H1 (cell line): ENCODE results near the gene CNNM4. TPM values are rescaled to one million over a fixed set of nuclear protein-coding genes. Genes with fewer than 3 reads are reported as not detected.

ENCODE experiments used
- SAP30 ChIP-seq: fragments of 300-600 bp; sonication (generic); IDR thresholded peaks from 2 replicates; pipeline ENCODE4 v1.7.1; 2012; ENCODE audit warnings: low read length, moderate library complexity, mild to moderate bottlenecking, inconsistent platforms; ENCODE audit not compliant: insufficient read depth, insufficient replicate concordance
- polyA plus RNA-seq, 7 experiments: library from polyadenylated mRNA; depleted of rRNA in 3 of 7; stranded (reverse) in 5 of 7; unstranded in 2 of 7; fragments of >200 nt in 5 of 7; fragments of 200-250 nt in 2 of 7; gene quantifications; 1 replicate in 5 of 7; 2 replicates in 1 of 7; 4 replicates in 1 of 7; pipeline versions ENCODE4 v1.2.1 to v1.2.3, GENCODE V29; 2011 to 2013; ENCODE audit warnings: missing spikeins in 2 of 7, mixed read lengths in 2 of 7
- total RNA-seq: library from RNA; stranded (reverse); fragmentation: NEBNext Ultra II Directional; extraction: Animal tissue kit (Norgen Biotek cat#: 25700); gene quantifications from 2 replicates; pipeline ENCODE4 v1.2.1, GENCODE V29; 2021
- TF ChIP-seq, protein P1 (sequence below): fragments of 300-600 bp; sonication (generic); IDR thresholded peaks from 2 replicates; pipeline ENCODE4 v1.7.1; 2012; ENCODE audit warnings: low read length, moderate library complexity, mild to moderate bottlenecking, inconsistent platforms; ENCODE audit not compliant: insufficient replicate concordance

The CNNM4 gene
- total and polyA plus RNA-seq, 2 of the 8 experiments (the other 6 are each of a cell fraction or from before 2014, with no cell fraction given): 10.3 to 11.0 TPM

DNA sequence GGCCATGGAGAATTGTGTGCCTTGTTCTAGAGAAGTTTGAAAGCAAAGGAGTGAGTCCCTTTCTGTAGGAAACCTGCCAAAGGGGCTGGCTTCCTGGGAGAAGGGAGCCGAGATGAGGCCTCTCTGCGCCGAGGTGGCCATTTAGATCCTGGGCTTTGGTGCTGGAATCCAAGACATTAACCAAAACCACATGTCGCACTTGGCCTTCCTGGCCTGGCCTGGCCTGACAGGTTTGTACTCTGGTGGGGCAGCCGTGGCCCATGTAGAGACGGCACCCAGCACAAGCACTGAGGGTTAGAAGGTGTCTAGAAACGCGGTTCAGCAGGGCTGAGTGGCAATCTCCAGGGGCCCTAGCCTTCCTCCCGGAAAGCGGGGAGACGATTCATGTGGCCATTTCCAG is 62.5 kb downstream of the CNNM4 start (continued):
- no peak for TF ChIP-seq SAP30
- TF ChIP-seq, protein P1, sequence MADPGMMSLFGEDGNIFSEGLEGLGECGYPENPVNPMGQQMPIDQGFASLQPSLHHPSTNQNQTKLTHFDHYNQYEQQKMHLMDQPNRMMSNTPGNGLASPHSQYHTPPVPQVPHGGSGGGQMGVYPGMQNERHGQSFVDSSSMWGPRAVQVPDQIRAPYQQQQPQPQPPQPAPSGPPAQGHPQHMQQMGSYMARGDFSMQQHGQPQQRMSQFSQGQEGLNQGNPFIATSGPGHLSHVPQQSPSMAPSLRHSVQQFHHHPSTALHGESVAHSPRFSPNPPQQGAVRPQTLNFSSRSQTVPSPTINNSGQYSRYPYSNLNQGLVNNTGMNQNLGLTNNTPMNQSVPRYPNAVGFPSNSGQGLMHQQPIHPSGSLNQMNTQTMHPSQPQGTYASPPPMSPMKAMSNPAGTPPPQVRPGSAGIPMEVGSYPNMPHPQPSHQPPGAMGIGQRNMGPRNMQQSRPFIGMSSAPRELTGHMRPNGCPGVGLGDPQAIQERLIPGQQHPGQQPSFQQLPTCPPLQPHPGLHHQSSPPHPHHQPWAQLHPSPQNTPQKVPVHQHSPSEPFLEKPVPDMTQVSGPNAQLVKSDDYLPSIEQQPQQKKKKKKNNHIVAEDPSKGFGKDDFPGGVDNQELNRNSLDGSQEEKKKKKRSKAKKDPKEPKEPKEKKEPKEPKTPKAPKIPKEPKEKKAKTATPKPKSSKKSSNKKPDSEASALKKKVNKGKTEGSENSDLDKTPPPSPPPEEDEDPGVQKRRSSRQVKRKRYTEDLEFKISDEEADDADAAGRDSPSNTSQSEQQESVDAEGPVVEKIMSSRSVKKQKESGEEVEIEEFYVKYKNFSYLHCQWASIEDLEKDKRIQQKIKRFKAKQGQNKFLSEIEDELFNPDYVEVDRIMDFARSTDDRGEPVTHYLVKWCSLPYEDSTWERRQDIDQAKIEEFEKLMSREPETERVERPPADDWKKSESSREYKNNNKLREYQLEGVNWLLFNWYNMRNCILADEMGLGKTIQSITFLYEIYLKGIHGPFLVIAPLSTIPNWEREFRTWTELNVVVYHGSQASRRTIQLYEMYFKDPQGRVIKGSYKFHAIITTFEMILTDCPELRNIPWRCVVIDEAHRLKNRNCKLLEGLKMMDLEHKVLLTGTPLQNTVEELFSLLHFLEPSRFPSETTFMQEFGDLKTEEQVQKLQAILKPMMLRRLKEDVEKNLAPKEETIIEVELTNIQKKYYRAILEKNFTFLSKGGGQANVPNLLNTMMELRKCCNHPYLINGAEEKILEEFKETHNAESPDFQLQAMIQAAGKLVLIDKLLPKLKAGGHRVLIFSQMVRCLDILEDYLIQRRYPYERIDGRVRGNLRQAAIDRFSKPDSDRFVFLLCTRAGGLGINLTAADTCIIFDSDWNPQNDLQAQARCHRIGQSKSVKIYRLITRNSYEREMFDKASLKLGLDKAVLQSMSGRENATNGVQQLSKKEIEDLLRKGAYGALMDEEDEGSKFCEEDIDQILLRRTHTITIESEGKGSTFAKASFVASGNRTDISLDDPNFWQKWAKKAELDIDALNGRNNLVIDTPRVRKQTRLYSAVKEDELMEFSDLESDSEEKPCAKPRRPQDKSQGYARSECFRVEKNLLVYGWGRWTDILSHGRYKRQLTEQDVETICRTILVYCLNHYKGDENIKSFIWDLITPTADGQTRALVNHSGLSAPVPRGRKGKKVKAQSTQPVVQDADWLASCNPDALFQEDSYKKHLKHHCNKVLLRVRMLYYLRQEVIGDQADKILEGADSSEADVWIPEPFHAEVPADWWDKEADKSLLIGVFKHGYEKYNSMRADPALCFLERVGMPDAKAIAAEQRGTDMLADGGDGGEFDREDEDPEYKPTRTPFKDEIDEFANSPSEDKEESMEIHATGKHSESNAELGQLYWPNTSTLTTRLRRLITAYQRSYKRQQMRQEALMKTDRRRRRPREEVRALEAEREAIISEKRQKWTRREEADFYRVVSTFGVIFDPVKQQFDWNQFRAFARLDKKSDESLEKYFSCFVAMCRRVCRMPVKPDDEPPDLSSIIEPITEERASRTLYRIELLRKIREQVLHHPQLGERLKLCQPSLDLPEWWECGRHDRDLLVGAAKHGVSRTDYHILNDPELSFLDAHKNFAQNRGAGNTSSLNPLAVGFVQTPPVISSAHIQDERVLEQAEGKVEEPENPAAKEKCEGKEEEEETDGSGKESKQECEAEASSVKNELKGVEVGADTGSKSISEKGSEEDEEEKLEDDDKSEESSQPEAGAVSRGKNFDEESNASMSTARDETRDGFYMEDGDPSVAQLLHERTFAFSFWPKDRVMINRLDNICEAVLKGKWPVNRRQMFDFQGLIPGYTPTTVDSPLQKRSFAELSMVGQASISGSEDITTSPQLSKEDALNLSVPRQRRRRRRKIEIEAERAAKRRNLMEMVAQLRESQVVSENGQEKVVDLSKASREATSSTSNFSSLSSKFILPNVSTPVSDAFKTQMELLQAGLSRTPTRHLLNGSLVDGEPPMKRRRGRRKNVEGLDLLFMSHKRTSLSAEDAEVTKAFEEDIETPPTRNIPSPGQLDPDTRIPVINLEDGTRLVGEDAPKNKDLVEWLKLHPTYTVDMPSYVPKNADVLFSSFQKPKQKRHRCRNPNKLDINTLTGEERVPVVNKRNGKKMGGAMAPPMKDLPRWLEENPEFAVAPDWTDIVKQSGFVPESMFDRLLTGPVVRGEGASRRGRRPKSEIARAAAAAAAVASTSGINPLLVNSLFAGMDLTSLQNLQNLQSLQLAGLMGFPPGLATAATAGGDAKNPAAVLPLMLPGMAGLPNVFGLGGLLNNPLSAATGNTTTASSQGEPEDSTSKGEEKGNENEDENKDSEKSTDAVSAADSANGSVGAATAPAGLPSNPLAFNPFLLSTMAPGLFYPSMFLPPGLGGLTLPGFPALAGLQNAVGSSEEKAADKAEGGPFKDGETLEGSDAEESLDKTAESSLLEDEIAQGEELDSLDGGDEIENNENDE: no peak
